Loucy (cell line): Measurements from ENCODE around the gene HIVEP2.

Source experiments
- H2AFZ ChIP-seq: fragments of 200-600 bp; sonication (generic); 2 replicates; pipeline ENCODE4 v1.6.0; 2016; ENCODE audit warnings: antibody characterized with exemption, mild to moderate bottlenecking, low read length, moderate library complexity
- H3F3A ChIP-seq: fragments of 200-600 bp; 2 replicates; pipeline ENCODE4 v1.6.0; 2016; ENCODE audit warnings: antibody characterized with exemption, low read depth, mild to moderate bottlenecking
- H3K27me3 ChIP-seq: fragments of 200-600 bp; sonication (generic); 2 replicates; pipeline ENCODE4 v1.6.1; 2014; ENCODE audit warnings: low read length, mild to moderate bottlenecking; ENCODE audit not compliant: insufficient read depth, poor library complexity, severe bottlenecking
- H3K36me3 ChIP-seq: fragments of 200-600 bp; sonication (generic); 2 replicates; pipeline ENCODE4 v1.6.1; 2016; ENCODE audit warnings: low read length; ENCODE audit not compliant: insufficient read depth
- H3K4me1 ChIP-seq: fragments of 200-600 bp; sonication (generic); 2 replicates; pipeline ENCODE4 v1.5.1; 2014; ENCODE audit warnings: low read length, mild to moderate bottlenecking; ENCODE audit not compliant: insufficient read depth, poor library complexity, severe bottlenecking
- H3K4me2 ChIP-seq: fragments of 200-600 bp; sonication (generic); 2 replicates; pipeline ENCODE4 v1.6.0; 2014; ENCODE audit warnings: antibody characterized with exemption, low read length, low read depth, mild to moderate bottlenecking; ENCODE audit not compliant: poor library complexity, severe bottlenecking
- H3K4me3 ChIP-seq: fragments of 200-600 bp; sonication (generic); 2 replicates; pipeline ENCODE4 v1.5.1; 2014; ENCODE audit warnings: low read length, mild to moderate bottlenecking, mixed read lengths; ENCODE audit not compliant: poor library complexity, severe bottlenecking
- H3K79me2 ChIP-seq: fragments of 200-600 bp; sonication (generic); 2 replicates; pipeline ENCODE4 v1.6.1; 2014; ENCODE audit warnings: low read length; ENCODE audit not compliant: insufficient read depth
- H3K9ac ChIP-seq: fragments of 200-600 bp; sonication (generic); 2 replicates; pipeline ENCODE4 v1.6.0; 2014; ENCODE audit warnings: mild to moderate bottlenecking, low read depth, low read length, moderate library complexity; ENCODE audit not compliant: poor library complexity, severe bottlenecking
- H3K9me2 ChIP-seq: fragments of 200-600 bp; sonication (generic); replicated peaks from 2 replicates; pipeline ENCODE4 v1.6.1; 2016; ENCODE audit warnings: low read depth, low read length, mixed read lengths
- H3K9me3 ChIP-seq: fragments of 200-600 bp; sonication (generic); 2 replicates; pipeline ENCODE4 v1.6.1; 2014; ENCODE audit warnings: mild to moderate bottlenecking, antibody characterized with exemption, low read length, low read depth; ENCODE audit not compliant: insufficient read depth
- H4K20me1 ChIP-seq: fragments of 200-600 bp; sonication (generic); 2 replicates; pipeline ENCODE4 v1.6.0; 2014; ENCODE audit warnings: antibody characterized with exemption, low read length, mild to moderate bottlenecking; ENCODE audit not compliant: insufficient read depth, poor library complexity, severe bottlenecking
- CTCF ChIP-seq: fragments of 200-600 bp; sonication (generic); conservative IDR thresholded peaks from 2 replicates; pipeline ENCODE4 v1.5.1; 2014; ENCODE audit warnings: mild to moderate bottlenecking, antibody characterized with exemption, low read length
- EZH2phosphoT487 ChIP-seq: fragments of 200-600 bp; IDR thresholded peaks from 2 replicates; pipeline ENCODE4 v1.6.1; 2018; ENCODE audit warnings: antibody characterized with exemption, mild to moderate bottlenecking, moderate library complexity, borderline replicate concordance

Gene HIVEP2

GRCh38 chr6:142830116-142830710 is 114.8 kb downstream of the HIVEP2 start:
- H3K9me2 ChIP-seq, result no peaks in the 10 kb centered on the region
- H3F3A ChIP-seq, result peaks cover 2% of the 10 kb centered on the region; the same call in 1 of the 2 replicates
- H3K4me2 ChIP-seq, result no peak overlapping the region
- H2AFZ ChIP-seq, result no peak overlapping the region
- H4K20me1 ChIP-seq, result no peaks in the 10 kb centered on the region
- TF ChIP-seq CTCF, result no peak
- TF ChIP-seq EZH2phosphoT487, result no peak
- peaks cover 11% of the 10 kb centered on the region for H3K4me1 ChIP-seq
- no peaks in the 10 kb centered on the region for H3K27me3 ChIP-seq
- peaks cover 22% of the 10 kb centered on the region; the same call in 1 of the 2 replicates for H3K79me2 ChIP-seq
- H3K4me3 ChIP-seq, result no peak overlapping the region
- H3K36me3 ChIP-seq, result peaks cover 17% of the 10 kb centered on the region; the same call in 1 of the 2 replicates
- H3K9me3 ChIP-seq, result no peaks in the 10 kb centered on the region
- H3K9ac ChIP-seq, result no peak overlapping the region

GRCh38 chr6:142829556-142829955 is 115.4 kb downstream of the HIVEP2 start:
- Histone ChIP-seq H3K36me3 (peaks cover 11% of the 10 kb centered on the region; the same call in 1 of the 2 replicates), H3K4me3 (no peak overlapping the region), H4K20me1 (no peaks in the 10 kb centered on the region), H3K79me2 (peaks cover 22% of the 10 kb centered on the region; the same call in 1 of the 2 replicates), H3K9me3 (no peaks in the 10 kb centered on the region), H2AFZ (no peak overlapping the region), H3F3A (peaks cover 2% of the 10 kb centered on the region; the same call in 1 of the 2 replicates), H3K4me2 (no peak overlapping the region), H3K9ac (no peak overlapping the region), H3K9me2 (no peaks in the 10 kb centered on the region), H3K27me3 (no peaks in the 10 kb centered on the region), H3K4me1 (peaks cover 17% of the 10 kb centered on the region)
- TF ChIP-seq EZH2phosphoT487, result no peak
- no peak for TF ChIP-seq CTCF

GRCh38 chr6:142827991-142828390 is 117.0 kb downstream of the HIVEP2 start:
- H3K4me3 ChIP-seq, result no peak overlapping the region
- H4K20me1 ChIP-seq, result no peaks in the 10 kb centered on the region
- no peaks in the 10 kb centered on the region for H3K9me3 ChIP-seq
- H3K9me2 ChIP-seq, result no peaks in the 10 kb centered on the region
- no peak for TF ChIP-seq EZH2phosphoT487
- TF ChIP-seq CTCF, result no peak
- H3K9ac ChIP-seq, result no peak overlapping the region
- H3K79me2 ChIP-seq, result peaks cover 30% of the 10 kb centered on the region
- H3F3A ChIP-seq, result peaks cover 2% of the 10 kb centered on the region; the same call in 1 of the 2 replicates
- H3K4me2 ChIP-seq, result no peak overlapping the region
- H3K27me3 ChIP-seq, result no peaks in the 10 kb centered on the region
- H3K4me1 ChIP-seq, result peaks cover 16% of the 10 kb centered on the region
- no peak overlapping the region for H2AFZ ChIP-seq
- H3K36me3 ChIP-seq, result peaks cover 14% of the 10 kb centered on the region; the same call in 1 of the 2 replicates
